Measurements from ENCODE around the gene BPI. TPM values are rescaled to one million over a fixed set of nuclear protein-coding genes. Genes with fewer than 3 reads are reported as not detected.
"Not testable (repeated sequence)": the region's sequence is repeated elsewhere in the genome, so short reads cannot be mapped to it uniquely, and the experiment has no call there.

The BPI gene
- total and polyA plus RNA-seq, 4 donors, result 0.31 to 5.6 (median 1.1) TPM

DNA sequence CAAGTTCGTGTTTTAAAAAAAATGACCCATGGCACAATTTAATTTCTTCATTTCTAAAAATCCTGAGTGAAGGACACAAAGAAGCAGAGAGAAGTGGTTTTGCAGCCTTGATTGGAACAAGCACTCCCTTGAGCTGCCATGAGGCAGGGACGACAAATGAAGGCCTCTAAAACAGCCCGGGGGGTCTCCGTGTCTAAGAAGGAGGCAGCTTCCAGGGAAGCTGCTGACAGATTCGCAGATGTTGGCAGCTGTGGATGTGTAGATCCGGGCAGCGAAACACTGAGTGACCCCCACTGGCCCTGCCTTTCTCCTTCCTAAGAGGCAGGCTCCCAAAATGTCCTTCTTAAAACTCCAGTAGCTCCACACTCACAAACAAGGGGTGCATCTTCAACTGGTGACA is 32.8 kb downstream of the BPI start:
- Histone ChIP-seq H3K4me3 (no peak overlapping the region), H3K27ac (ENCODE audit: low read depth in 1 of 2, low read length in 1 of 2) (no peak overlapping the region), H3K9me3 (ENCODE audit: control insufficient read depth in 4 of 4, insufficient read depth in 3 of 4, low read length in 3 of 4) (peaks cover 0 to 11% (median 2%) of the 10 kb centered on the region in 4 donors), H3K27me3 (ENCODE audit: control insufficient read depth in 3 of 3, insufficient read depth in 3 of 3, low read length in 2 of 3) (peaks cover 0 to 4% (median 0%) of the 10 kb centered on the region in 3 donors), H3K9ac (ENCODE audit: insufficient read depth in 1 of 2, low read length in 2 of 2) (no peak overlapping the region), H3K4me1 (ENCODE audit: control insufficient read depth in 5 of 5, insufficient read depth in 5 of 5, low read length in 5 of 5) (peaks cover 0 to 12% (median 5%) of the 10 kb centered on the region in 5 donors), H3K36me3 (ENCODE audit: control insufficient read depth in 4 of 4, insufficient read depth in 4 of 4, low read length in 4 of 4) (no peaks in the 10 kb centered on the region)
- 46 to 66% methylated on average over 7 of the region's 7 CpGs for WGBS, 2 donors
- ATAC-seq (ENCODE audit: insufficient read depth, low FRiP score) (no peak), DNase-seq (peak; percentile 62 to 79 (median 76))
- no peak for TF ChIP-seq CTCF (IDR thresholded peaks at IDR 0.05; ENCODE audit: control extremely low read depth, extremely low read depth)

- no peak overlapping the region for H3K4me3 ChIP-seq
- peaks cover 0 to 4% (median 0%) of the 10 kb centered on the region in 3 donors for H3K27me3 ChIP-seq (ENCODE audit: control insufficient read depth in 3 of 3, insufficient read depth in 3 of 3, low read length in 2 of 3)
- DNase-seq (no peak), ATAC-seq (ENCODE audit: insufficient read depth, low FRiP score) (no peak)
- H3K9me3 ChIP-seq (ENCODE audit: control insufficient read depth in 4 of 4, insufficient read depth in 3 of 4, low read length in 3 of 4), result peaks cover 0 to 10% (median 2%) of the 10 kb centered on the region in 4 donors
- TF ChIP-seq CTCF (IDR thresholded peaks at IDR 0.05; ENCODE audit: control extremely low read depth, extremely low read depth), result no peak
- H3K4me1 ChIP-seq (ENCODE audit: control insufficient read depth in 5 of 5, insufficient read depth in 5 of 5, low read length in 5 of 5), result peaks cover 0 to 17% (median 8%) of the 10 kb centered on the region in 5 donors
- 37 to 45% methylated on average over 6 of the region's 6 CpGs for WGBS, 2 donors
- peak overlapping the region in 1 of 2 donors; percentile 33 for H3K27ac ChIP-seq (ENCODE audit: low read depth in 1 of 2, low read length in 1 of 2)
- no peak overlapping the region for H3K9ac ChIP-seq (ENCODE audit: insufficient read depth in 1 of 2, low read length in 2 of 2)
- H3K36me3 ChIP-seq (ENCODE audit: control insufficient read depth in 4 of 4, insufficient read depth in 4 of 4, low read length in 4 of 4), result no peaks in the 10 kb centered on the region
Observed at GRCh38 chr20:38337561-38338140, 33.7 kb downstream of the BPI start.

DNA sequence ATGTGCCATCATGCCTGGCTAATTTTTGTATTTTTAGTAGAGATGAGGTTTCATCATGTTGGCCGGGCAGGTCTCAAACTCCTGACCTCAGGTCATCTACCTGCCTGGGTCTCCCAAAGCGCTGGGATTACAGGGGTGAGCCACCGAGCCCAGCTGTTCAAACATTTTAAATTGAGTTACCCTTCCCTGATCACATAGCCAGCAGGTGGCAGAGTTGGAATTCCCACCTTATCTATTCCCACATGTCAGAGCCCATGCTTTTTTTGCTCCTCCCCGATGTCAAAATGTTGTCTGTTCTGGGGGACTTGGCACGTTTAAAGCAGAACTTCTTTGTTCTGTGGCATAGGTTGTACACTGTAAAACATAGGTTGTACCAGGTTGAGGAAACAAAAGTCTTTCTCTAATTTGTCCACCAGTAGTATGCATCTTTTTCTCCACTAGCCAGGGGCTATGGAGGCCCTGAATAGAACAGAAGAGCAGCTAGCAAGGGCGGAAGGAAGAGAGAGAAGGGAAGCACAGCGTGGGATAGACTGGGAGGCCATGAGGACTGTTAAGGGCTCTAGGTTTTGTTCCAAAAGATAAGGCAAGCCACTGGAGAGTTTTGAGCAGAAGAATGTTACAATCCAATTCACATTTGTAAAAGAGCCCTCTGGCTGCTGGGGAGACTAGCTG is 35.0 kb downstream of the BPI start:
- Histone ChIP-seq H3K27me3 (ENCODE audit: control insufficient read depth in 3 of 3, insufficient read depth in 3 of 3, low read length in 2 of 3) (peaks cover 0 to 4% (median 0%) of the 10 kb centered on the region in 3 donors), H3K4me3 (no peak overlapping the region), H3K9ac (ENCODE audit: insufficient read depth in 1 of 2, low read length in 2 of 2) (no peak overlapping the region), H3K4me1 (ENCODE audit: control insufficient read depth in 5 of 5, insufficient read depth in 5 of 5, low read length in 5 of 5) (peaks cover 0 to 30% (median 12%) of the 10 kb centered on the region in 5 donors), H3K9me3 (ENCODE audit: control insufficient read depth in 4 of 4, insufficient read depth in 3 of 4, low read length in 3 of 4) (peaks cover 0 to 9% (median 2%) of the 10 kb centered on the region in 4 donors), H3K36me3 (ENCODE audit: control insufficient read depth in 4 of 4, insufficient read depth in 4 of 4, low read length in 4 of 4) (no peaks in the 10 kb centered on the region), H3K27ac (ENCODE audit: low read depth in 1 of 2, low read length in 1 of 2) (no peak overlapping the region)
- TF ChIP-seq CTCF (IDR thresholded peaks at IDR 0.05; ENCODE audit: control extremely low read depth, extremely low read depth), result no peak
- DNase-seq, result peak in 1 of 3 donors; percentile 28
- 47 to 52% methylated on average over 7 of the region's 7 CpGs for WGBS, 2 donors
- no peak for ATAC-seq (ENCODE audit: insufficient read depth, low FRiP score)

- 90 to 93% methylated on average over 8 of the region's 8 CpGs for WGBS, 2 donors
- H3K36me3 ChIP-seq (ENCODE audit: control insufficient read depth in 4 of 4, insufficient read depth in 4 of 4, low read length in 4 of 4); H3K27ac ChIP-seq (ENCODE audit: low read depth in 1 of 2, low read length in 1 of 2); ATAC-seq (ENCODE audit: insufficient read depth, low FRiP score); H3K9me3 ChIP-seq (ENCODE audit: control insufficient read depth in 4 of 4, insufficient read depth in 3 of 4, low read length in 3 of 4); H3K9ac ChIP-seq (ENCODE audit: insufficient read depth in 1 of 2, low read length in 2 of 2); H3K4me3 ChIP-seq; DNase-seq; H3K27me3 ChIP-seq (ENCODE audit: control insufficient read depth in 3 of 3, insufficient read depth in 3 of 3, low read length in 2 of 3): not testable (repeated sequence)
- H3K4me1 ChIP-seq (ENCODE audit: control insufficient read depth in 5 of 5, insufficient read depth in 5 of 5, low read length in 5 of 5), result peaks cover 0 to 35% (median 12%) of the 10 kb centered on the region in 5 donors
Observed at GRCh38 chr20:38339521-38339896, 35.6 kb downstream of the BPI start.

Measured in lung (tissue), 12 donors.